Measurements from ENCODE around the gene KIF1A.

DNA sequence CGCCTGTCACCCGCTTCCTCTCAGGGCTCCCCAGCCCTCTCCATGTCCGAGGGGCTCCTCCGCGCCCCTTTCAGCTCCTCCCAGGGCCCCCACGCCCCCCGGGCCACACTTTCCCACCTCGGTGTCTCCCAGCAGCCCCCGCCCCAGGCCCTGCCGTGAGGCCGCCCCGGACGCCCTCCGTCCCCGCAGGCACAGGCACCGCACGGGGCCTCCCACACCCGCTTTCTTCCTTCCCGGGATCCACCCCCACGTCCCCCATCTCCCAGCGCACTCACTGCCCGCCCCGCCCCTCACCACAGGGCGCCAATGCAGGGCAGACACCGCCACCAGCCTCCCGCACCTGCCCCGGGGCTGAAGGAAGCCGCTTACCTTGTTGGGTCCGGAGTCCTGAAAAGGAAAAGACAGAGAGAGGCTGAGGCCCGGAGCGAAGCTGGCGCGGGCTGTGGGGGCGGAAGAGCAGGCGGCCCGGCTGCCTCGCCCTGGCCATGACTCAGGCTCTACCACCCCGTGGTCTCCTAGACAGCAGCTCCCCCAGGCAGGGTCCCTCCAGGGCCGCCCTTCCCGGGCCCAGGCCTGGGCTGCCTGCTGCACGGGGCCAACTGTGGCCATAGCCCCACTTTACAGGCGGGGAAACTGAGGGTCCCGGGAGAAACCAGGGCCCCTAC, 37.7 kb downstream of the KIF1A start:
- TF ChIP-seq CTCF (IDR thresholded peaks at IDR 0.05; ENCODE audit: poor library complexity) (no peak), EZH2 (IDR thresholded peaks at IDR 0.05; ENCODE audit: borderline replicate concordance) (no peak)

Measured in hepatocyte (in vitro differentiated cells).